DOHH2 (cell line): ENCODE results near the gene SOCS2.
A peak's percentile ranks its signal among the peaks of the same experiment; 100 is the strongest.

Experiments used
- CTCF ChIP-seq: fragments of 200-600 bp; sonication (generic); IDR thresholded peaks from one replicate; pipeline ENCODE4 v1.5.1; 2014; ENCODE audit warnings: antibody characterized with exemption, mild to moderate bottlenecking, low read depth, low read length; ENCODE audit not compliant: poor library complexity, severe bottlenecking
- EZH2phosphoT487 ChIP-seq: fragments of 200-600 bp; sonication (generic); IDR thresholded peaks from 2 replicates; pipeline ENCODE4 v1.6.1; 2017; ENCODE audit warnings: borderline replicate concordance, mild to moderate bottlenecking, antibody characterized with exemption, low read length, moderate library complexity, mixed read lengths

DNA sequence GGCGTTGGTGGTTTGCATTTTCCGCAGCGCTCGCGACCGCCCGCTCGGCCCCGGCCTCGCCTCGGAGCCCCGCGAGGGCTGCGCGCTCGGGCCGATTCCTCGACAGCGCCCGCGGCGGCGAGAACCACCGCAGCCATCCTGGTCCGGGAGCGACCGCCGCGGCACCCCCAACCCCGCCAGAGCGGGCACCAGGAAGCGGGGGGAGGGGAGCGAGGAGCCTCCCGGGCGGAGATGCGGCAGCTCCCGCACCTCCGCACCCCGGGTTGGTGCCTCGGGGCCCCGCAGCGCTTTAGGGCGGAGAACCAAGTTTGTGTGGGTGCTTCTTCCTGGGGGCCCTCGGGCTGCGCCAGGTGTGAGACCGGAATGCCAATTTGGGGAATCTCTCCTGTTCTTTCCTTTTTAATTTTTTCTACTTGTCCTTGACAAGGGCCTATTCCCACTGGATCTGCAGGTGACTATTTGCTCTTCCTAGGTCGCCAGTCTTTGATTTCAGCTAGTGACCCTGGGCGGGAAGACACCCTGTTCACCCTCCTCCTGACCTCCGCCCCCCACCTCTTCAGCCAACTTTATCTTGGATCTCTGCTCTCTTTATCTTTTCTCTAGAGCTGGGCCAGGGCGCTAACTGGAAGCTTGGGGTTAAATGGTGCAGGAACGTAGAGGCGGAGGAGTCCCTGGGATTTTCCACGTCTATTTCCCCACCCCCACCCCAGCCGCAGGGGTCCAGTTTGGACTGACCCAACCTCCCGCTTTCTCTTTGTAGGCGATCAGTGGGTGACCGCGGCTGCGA, at the start of gene SOCS2:
- TF ChIP-seq CTCF (no peak), EZH2phosphoT487 (peak; percentile 78; the same call in 1 of the 2 replicates)
